HG02610 (cell line): ENCODE data around the gene SGCB.

Experiments used
- ATAC-seq: cut with Tn5 transposase; IDR thresholded peaks from one replicate; pipeline ENCODE4 v1.9.1; 2021; ENCODE audit warnings: mild to moderate bottlenecking, moderate library complexity; ENCODE audit not compliant: unreplicated experiment

SGCB gene

DNA sequence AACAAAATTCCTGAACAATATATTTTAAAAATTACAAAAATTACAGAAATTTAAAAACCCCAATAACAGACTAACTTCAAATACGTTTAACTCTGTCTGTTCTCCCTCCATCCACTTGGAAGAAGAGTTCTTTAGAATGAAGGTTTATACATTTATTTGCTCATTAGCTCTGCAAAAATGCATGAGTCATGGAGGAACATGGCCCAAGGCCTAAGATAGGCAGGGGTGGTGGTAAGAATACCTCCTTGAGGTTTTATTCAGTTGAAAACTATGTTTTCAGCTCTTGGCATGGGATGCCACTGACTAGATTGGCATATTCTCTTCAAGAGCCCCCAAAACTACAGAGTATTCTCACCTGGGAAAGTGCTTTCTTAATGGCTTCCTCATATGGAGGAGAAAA, 9.1 kb downstream of the SGCB start:
- no peak for ATAC-seq

DNA sequence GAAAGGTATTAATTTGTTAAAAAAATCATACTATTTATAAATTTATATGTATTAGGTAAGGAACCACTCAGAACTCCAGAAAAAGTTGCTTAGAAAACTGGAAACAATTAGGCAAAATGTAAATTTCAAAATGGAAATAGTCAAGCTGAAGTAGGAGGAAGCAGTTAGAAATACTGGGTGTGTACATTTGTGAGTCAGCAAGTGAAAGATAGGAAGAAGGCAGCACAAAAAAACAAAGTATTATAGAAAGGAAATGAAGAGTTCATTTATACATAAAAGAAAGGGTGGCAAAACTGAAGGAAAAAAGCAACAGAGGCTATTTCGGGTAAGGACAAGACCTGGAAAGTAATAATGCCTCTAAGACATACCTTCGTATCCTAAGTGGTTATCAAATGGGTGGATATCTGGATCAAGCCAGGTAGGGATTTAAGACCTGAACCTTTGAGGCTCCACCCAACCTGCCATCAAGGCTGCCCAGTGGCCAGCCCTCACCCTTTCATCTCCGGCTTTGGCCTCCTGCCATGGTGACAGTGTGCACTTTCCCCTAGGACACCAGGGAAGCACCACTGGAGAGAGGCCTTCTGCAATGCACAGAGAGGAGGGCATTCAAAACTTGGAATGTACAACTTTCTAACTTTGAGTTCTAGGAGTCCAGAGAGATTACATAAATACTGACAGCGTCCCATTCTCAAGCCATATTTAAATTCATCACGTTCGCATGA, 18.0 kb downstream of the SGCB start, which contains the start of gene LRRC66:
TSS of gene LRRC66 (minus strand) at position 428 of the 722 bp plus-strand sequence. CDS start 2,750 bp downstream, outside the sequence.
- ATAC-seq: no peak

DNA sequence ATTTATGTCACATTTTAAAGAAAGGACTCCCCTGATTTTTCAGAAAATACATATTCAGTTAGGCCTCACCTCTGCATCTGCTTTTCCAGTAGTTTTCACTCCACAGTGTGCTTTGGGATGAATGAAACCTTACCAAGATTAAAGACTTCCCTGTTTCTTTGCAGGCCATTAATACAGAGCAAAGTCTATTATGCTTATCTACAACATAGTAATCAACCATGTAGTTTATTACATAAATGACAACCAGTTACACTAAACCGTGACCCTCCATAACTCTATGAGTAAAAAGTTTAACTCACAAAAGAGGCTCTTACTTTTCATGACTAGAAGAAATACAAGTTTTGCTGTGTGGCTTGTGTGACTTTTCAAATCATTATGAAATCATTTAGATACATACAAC, 20.3 kb downstream of the SGCB start:
- no peak for ATAC-seq

DNA sequence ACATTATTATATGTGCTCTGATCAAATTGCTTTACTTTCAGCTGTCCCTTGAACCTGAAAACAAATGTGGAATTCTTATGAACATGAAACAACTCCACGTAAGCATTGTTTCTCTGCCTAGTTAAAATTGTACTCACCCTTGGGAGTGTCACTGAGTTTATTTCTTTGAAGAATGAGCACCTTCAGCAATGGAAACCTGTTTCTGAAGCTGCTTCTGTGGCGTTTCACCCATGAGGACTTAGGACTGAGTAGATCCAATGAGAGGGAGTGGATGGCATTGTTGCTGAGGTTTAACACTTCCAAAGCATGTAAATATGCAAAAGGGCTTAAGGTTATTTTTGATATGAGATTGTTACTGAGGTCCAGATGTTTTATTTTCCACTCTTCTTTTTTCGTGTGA, 21.1 kb downstream of the SGCB start:
- ATAC-seq: no peak

DNA sequence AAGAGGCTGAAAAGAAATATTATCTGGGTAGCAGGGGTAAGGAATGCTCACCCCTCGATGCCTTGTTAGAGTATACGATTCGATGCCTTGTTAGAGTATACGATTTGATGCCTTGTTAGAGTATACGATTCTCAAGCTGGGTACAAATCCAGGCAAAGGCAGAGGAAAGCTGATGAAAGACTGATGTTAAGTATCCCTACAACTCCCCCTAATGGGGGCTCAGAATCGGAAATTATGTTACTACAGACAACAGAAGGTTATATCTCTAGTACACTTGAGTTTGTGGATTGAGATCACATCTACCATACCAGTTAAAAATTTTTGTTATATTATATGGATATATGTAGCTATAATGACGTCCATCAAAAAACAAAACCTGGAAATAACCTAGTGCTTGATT, 22.7 kb downstream of the SGCB start:
- no peak for ATAC-seq

DNA sequence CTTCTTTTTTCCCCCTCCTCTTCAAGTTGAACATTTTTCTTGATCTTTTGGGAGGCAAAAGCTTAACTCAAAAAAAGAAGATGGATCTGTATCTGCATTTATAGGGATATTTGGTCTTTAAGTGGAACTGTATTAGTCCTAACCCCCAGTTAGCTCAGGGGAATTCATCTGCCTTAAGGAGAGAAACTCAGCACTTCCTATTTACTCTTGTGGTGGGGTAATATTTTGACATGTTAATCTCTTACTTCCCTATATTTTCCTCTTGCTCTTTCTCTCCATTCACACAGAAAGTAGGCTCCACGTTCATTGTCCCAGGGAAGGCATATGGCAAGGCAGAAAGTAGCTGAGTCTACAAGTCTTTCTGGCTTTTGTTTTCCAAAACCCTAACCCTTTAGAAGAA, 23.2 kb downstream of the SGCB start:
- ATAC-seq: no peak

DNA sequence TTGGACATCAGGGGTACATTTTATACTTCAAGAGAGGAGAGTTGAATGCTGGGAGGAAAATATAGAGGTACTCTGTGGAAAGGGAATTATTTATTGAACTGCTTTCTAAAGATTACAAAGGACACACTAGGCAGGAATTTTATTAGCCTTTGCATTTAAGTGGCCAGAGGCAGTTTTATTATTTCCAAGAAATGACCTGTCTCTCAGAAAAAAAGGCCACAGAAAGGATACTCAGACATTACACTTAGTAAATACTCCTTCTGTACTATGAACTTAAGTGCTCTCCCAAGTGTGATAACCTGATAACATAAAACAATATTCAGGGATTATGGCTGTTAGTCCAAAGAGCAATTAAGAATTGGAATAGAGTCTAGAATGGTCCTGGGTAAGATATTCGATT, 25.4 kb downstream of the SGCB start:
- no peak for ATAC-seq

DNA sequence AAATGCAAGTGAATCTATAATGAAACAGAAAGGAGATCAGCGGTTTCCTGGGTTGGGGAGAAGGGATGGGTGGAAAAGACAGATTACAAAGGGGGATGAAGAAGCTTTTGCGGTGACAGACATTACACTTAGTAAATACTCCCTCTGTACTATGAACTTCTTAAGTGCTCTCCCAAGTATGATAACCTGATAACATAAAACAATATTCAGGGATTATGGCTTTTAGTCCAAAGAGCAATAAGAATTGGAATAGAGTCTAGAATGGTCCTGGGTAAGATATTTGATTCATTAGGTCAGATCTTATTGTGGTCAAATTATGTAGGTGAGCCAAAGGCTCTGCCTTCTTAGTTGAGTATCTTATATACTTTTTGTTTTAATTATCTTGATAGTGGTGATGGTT, 27.1 kb downstream of the SGCB start:
- no peak for ATAC-seq

DNA sequence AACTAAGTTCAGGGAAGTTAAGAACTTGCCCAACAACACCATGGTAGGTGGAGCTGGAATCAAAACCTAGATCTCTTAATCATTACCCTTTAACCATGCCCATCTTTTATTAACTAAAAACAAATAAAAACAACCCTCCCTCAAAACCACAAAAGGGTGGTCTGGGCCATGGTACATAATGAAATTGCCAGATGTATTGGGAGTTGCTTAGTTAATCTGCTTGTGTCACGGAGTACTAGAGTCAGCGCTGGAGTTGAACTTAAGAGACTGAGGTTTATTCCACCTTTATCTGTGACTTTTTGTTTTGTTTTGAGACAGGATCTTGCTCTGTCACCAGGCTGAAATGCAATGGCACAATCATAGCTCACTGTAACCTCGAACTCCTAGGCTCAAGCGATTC, 31.2 kb downstream of the SGCB start:
- ATAC-seq: no peak

DNA sequence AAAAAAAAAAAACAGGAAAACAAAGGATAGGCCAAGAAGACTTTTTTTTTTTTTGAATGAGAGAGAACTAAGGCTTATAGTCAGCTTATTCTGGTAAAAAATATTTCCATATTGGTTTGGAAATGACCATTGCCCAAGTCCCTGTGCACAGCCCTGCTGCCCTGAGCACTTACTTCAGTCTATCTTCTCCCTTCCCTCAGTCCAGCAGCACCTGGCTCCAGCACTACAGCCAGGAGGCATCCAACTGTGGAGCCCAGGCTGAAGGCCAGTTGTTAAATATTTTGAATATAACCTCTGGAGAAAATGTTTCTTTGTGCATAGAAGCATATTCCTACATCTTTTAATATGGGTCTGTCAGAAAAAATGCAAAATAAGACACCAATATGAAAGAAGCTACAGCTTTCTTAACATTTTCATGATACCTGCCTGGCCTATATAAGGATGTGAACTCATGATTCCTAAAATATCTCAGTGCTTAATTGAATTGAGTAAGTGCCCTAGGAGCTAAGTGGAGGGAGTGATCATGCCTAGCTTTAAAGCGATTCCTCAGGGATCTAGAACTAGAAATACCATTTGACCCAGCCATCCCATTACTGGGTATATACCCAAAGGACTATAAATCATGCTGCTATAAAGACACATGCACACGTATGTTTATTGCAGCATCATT, 32.4 kb downstream of the SGCB start:
- ATAC-seq: no peak

DNA sequence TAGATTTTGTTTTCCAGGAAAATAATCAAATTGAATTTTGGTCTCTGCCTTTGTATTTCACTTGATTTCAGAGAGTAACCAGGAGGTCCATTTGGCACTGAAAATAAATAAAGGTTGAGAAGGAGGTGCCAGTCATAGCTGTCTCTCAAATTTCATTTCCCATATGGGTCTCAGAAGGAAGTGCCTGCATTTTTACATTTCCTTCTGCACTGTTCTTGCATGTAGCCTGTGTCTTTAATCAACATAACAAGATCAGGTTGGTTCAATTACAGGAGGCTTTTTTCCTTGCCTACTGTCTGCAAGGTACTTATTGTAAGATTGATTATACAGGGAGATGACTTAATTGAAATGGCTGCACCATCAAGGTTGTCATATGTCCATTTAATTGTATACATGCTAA, 33.7 kb downstream of the SGCB start:
- no peak for ATAC-seq

DNA sequence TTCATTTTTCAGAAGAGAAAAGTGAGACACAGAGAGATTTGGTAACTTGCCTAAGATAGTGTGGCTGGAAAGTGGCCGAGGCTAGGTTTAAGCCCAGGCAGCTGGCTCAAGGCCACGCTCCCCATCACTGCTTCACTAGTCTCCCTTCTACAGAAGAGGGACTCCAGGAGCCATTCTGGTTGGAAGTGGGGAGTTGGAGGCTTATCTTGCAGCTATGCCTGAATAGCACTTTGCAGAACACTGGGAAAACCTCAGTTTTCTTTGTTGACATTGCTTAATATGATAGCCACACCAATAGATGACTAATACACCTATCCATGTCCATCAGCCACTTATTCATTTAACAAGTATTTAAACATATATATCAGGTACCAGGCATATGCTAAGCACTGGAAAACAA, 36.5 kb downstream of the SGCB start:
- no peak for ATAC-seq

DNA sequence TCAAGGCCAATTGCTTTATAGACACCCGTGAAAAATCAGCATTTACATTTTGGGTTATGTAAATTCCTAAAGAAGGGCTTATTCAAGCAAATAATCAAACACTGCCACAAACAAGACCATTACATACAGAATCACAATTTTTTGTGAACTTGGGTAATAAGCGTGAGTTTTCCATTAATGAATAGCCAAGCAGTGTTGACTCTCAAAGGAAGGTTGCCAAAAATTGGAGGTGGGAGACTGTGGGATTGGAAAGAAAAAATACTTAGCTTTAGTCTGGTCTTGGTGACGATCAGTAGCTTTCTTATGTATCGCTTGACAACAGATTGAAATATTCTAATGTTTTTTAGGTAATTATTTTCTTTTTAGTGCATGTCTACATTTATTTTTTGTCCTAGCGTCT, 38.8 kb downstream of the SGCB start:
- no peak for ATAC-seq

DNA sequence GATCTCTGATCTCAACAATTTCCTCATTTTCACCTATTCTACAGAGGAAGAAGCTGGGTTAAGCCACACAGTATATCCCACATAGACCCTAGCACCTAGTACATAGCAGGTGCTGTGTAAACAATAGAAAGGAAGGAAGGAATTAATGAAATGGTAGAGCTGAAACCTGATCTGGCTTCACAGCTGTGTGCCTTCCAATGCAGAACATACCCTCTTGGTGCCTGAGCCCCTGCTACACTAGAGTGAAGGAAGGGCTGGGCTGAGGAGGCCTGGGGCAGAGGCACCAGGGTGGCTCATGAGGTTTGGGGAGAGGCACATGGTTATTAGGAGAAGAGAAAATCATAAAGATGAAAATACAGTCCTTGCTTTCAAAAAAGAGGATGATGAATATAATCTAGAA, 39.3 kb downstream of the SGCB start:
- ATAC-seq: no peak

DNA sequence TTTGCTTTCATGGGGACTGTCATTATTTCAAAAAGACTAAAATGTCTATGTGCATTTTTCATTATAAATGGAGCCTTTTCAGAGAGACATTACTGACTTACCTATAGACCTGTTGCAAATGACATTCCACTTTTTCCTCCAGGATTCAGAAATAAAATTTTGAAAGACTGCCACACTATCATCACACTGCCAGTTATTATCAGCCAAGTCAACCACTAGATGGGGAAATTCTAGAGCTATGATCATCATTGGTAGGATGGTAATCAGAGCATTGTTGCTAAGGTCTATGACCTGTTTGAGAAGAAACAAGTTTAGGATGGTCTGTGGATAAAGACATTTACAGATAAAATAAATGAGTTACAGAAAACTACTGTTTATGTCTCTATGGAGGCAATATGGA, 40.5 kb downstream of the SGCB start:
- no peak for ATAC-seq

DNA sequence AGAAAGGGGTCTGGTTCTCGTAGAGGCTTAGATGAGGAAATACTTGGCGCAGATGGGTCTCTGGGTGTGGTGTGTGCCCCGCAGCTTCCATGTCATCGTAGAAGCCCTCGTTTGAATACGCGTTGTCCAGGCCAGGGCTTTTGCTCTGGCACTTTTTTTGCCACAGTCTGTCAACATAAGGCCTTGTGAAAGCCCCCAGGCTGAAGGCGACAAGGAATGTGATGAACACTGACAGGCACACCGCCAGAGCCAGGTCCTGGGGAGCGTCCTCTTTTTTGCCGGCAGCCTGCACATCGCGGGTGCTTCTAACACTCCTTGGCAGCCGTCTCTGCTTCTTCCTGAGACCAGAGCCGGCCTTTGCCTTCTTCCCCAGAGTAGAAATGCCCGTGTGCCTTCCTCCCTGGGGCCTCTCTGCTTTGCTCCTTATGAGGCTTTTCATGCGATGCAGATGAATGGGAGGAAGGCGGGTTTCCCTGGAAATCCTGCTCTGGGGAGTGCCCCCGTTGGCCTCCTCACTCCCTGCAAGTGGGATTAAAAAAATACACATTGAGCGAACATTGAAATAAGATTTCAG, 42.4 kb downstream of the SGCB start:
- ATAC-seq: no peak
